GM18508 (cell line): Measurements from ENCODE around the gene CGREF1.
"Not testable (repeated sequence)": the region's sequence is repeated elsewhere in the genome, so short reads cannot be mapped to it uniquely, and the experiment has no call there.

Experiments used
- ATAC-seq: cut with Tn5 transposase; IDR thresholded peaks from one replicate; pipeline ENCODE4 v1.9.1; 2021; ENCODE audit warnings: moderate number of reproducible peaks; ENCODE audit not compliant: insufficient read depth, unreplicated experiment

The CGREF1 gene

DNA sequence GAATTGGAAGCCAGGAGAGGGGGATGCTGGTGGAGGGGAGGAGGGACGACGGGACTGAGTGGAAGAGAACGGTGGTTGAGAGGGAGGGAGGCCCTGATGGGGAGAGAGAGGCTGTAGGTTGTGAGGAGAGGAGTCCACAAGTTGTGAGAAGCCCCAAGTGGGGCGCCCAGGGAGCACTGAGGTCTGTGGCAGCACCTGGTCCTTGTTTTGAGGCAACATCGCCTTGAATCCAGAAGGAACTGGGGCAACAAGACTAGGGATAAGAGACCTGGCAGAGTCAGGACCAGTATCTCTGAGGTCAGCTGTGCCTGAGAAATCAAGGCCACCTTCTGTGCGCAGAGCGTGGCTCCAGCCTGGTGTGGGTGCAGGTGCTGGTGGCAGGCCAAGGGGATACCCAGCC, 19.2 kb upstream of the CGREF1 start:
- ATAC-seq: no peak

- ATAC-seq: no peak
Observed at GRCh38 chr2:27137322-27137935, 18.5 kb upstream of the CGREF1 start.

GRCh38 chr2:27136751-27137150, 17.8 kb upstream of the CGREF1 start:
- ATAC-seq: no peak

GRCh38 chr2:27135478-27135955, 16.6 kb upstream of the CGREF1 start:
- no peak for ATAC-seq

GRCh38 chr2:27134781-27135477, 16.0 kb upstream of the CGREF1 start:
- no peak for ATAC-seq

GRCh38 chr2:27133905-27134780, 15.2 kb upstream of the CGREF1 start, which contains the start of gene PREB:
Gene PREB (minus strand): TSS chr2:27134636. CDS start chr2:27134421, 215 bp downstream.
- ATAC-seq: no peak

DNA sequence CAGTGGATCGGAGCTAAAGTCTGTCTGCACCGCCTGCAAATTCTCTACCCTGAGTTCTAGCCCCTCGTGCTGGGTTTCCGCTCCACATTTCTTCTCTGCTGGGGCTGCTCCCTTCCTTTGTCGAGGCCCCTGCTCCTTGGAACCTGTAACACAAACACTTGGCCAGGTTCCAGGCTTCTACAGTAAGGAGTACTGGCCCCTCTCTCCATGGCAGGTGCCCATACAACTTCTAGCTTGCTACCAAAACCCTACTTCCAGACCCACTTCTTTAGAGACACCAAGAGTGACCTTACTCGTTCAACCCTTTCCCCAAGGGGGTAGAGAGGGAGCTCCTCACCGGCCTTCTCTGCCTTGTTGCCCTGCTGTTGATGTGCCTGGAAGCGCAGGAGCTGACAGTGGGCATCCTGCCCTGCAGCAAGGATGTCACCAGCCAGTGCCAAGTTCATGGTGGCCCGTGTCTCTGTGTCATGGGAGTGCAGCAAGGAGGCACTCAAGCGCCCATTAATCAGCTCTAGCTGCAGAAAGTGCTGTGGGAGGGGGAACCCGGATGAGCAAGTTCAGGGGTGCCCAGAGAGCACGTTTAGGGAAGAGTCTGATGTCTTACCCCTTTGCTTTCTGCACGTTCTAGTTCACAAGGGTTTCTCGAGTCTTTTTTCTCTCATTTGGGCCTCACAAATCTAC, 14.4 kb upstream of the CGREF1 start:
- ATAC-seq: no peak

DNA sequence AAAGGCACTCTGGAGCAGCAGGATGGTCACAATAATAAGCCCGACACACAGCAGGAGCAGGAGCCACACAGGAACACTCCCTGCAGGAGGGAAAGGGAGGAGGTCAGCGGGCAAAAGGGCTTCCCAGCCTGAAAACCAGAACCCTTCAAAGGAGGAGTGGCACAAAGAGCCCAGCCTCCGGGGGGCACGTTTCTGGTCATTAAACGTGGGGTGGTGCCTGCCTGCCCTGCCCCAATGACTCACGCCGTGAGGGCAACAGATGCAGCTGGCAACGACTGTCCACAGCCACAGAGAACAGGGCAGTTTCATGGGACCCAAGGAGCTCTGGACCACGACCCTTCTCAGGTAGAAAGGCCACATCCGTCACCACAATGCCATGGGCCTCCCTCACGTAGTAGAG, 12.5 kb upstream of the CGREF1 start:
- ATAC-seq: no peak

- ATAC-seq: no peak
Observed at GRCh38 chr2:27130396-27130795, 11.5 kb upstream of the CGREF1 start.

- no peak for ATAC-seq
Observed at GRCh38 chr2:27128668-27129571, 10.0 kb upstream of the CGREF1 start.

DNA sequence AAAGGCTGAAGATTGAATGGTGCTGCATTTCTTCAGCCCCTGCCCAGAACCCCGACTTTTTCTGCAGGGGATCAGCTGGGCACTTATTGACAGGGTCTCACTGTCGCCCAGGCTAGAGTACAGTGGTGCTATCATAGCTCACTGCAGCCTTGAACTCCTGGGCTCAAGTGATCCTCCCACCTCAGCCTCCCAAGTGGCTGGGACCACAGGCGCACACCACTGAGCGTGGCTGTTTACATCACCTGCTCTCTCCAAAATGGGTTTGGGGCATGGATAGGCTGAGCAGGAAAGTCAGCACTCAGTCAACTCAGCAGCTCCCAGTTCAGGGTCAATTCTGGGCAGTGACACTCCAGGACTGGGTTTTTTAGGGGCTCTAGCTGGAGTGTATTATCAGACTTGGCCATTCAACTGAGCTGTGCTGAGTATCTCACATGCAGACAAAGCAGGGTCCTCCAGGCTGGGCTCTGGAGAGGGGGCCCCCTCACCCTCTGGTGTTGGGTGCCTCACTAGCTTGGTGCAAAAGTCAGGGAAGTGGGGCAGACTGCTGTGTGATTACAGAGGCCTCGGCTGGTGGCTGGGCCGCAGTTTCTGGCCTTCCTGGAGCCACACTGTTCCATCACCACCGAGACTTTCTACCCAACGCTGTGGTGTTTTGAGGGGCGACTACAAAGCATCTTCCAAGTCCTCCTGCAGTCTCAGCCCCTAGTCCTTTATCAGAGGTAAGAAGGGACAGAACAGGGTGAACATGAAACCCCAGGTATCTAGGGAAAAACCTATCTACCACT, 9.1 kb upstream of the CGREF1 start:
- no peak for ATAC-seq

DNA sequence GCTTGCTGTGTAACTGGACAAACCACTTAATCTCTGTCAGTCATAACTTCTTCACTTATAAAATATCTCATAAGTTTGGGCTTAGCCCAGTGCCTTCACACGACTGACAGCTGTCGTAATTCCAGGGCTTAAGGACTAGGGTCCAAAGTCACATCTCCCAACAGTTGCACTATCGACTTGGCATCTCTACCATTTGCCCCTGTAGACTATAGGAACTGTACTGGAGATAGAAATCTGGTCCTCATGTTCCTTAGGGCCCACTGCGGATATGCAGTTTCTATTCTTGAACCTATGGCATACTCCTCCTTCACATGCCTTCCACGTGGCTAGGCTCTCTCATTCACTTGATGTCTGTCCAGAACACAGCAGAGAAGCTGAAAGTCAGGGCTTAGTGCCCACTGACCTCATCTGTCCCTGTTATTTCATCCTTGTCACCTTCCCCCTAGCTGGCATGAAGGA, 7.4 kb upstream of the CGREF1 start:
- ATAC-seq: no peak

DNA sequence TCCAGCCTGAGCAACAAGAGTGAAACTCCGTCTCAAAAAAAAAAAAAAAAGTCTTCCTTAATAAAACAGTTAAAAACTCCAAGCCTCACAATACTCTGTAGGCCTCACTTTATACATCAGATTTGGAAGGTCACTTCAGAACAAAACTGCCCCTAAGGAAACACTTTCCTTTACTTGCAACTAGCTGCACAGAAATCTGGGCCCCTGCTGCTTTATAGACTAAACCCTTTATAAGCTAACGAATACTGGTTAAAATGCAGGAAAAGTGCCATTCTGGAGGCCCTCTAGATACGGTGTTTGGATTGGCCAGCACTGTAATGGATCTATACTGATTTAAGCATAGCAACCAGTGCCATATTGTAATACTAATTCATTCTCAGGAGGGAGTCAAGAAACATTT, 6.2 kb upstream of the CGREF1 start:
- ATAC-seq: no peak

- no peak for ATAC-seq
Observed at GRCh38 chr2:27123302-27124150, 4.6 kb upstream of the CGREF1 start, which contains the start of gene ABHD1. Gene ABHD1 (plus strand): TSS chr2:27123815. CDS start chr2:27123949, 134 bp downstream.

GRCh38 chr2:27122791-27123190, 3.9 kb upstream of the CGREF1 start:
- ATAC-seq: no peak

DNA sequence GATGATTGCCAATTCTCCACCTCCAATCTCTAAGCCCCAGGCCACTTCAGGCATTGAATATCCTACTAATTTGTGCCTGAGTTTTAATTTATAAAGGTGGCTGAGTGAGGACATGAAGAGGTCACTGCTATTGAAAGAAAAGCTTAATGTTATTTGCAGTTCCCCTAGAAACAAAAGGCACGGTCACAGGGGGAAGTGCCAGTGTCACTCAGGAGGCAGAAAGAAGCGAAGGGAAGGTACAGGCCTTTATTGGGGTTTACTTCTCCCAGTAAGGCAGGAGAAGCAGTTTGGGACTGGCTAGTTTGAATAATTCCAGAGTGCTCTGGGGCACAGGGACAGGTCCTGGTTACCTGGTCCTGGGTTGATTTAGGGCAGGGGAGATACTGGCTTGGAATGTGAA, 3.0 kb upstream of the CGREF1 start:
- ATAC-seq: no peak

DNA sequence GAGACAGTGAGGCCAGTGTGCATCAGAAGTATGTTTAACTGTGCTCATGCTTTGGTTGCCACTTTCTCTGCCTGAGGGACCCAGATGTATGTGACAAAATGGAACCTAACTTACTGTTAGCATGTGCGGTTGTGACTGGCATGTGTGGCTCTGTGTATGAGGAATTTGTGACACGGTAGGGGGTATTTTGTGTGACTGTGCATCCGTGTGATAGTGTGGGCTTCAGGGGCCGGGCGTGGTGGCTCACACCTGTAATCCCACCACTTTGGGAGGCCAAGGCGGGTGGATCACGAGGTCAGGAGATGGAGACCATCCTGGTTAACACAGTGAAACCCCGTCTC, 372 bp upstream of the CGREF1 start:
- ATAC-seq: not testable (repeated sequence)
